CMK (cell line): Measurements from ENCODE around the gene TMIGD3.

Experiments used
- DNase-seq: peaks from one replicate; pipeline ENCODE4 v3.0.0-alpha.2; 2010; ENCODE audit warnings: low read depth

The TMIGD3 gene

DNA sequence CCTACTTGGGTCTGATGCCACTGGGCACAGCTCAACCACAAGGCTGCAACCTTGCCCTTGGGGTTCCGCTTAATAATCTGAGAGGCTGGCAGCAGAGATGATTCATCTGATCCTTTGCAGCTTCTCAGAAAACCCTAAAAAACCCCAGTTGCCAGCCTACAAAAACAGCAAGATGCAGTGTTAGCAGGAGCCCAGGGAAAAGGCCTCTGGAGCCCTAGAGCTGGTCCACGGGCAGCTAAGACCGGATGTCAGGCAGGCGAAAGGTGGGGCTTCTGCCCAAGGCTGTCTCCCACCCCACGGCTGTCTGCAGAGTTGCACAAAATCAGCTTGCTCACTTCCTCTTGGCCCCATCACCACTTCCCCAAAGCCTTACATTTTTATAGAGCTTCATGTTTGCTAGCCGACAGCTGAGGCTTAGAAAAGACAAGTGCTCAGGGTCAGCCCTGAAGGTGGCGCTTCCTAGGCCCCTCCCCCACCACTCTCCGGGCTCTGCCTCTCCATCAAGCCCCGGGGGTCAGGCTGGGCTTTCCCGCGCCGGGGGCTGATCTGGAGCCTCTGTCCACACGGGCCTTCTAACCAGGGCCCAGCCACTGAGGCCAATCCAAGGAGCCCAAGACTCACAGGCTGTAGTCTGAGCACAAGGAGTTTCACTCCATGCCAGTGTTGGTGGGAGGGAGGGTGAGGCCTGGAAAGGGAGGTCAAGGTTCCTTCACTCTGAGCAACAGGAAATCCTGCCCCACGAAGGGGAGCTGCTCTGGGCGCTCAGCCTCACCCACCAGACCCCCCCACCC is 4.2 kb upstream of the TMIGD3 start:
- peak; percentile 93 for DNase-seq

DNA sequence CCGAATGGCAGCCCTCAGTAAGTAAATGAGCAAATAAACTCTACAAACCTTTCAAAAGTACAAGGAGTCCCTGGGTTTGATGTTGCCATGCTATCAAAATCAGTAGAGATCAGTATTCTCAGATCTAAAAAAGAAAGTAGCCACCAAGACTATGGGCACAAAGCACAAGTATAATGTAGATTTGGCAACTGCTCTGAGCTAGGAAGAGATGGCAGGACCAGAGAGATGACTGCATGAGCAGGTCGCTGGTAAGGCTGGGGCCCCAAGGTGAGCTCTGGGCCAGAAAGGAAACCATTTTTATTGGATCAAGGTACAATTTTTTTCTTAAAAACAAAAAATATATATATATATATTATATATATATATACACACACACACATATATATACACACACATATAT is 3.1 kb upstream of the TMIGD3 start:
- no peak for DNase-seq

DNA sequence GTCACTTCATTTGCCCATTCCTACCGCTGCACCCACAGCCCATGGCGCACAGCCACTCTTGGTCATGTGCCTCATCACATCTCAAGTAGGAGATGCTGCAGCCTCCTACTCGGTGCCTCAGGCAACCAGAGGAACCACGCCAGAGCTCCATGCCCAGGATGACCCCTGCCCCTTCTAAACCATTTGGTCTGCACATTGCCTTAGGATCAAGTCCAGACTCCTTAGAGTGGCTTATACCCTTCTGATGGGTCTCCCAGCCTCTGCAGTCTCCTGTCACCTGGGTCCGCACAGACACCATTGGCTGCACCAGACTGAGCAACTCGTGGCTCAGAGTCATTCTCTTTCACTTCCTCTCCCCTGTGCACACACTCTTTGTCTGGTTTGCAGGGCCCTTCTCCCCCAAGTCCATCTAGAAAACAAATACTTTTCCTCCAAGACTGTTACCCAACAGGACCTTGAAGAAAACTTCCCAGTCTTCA is 2.2 kb upstream of the TMIGD3 start:
- DNase-seq: no peak

DNA sequence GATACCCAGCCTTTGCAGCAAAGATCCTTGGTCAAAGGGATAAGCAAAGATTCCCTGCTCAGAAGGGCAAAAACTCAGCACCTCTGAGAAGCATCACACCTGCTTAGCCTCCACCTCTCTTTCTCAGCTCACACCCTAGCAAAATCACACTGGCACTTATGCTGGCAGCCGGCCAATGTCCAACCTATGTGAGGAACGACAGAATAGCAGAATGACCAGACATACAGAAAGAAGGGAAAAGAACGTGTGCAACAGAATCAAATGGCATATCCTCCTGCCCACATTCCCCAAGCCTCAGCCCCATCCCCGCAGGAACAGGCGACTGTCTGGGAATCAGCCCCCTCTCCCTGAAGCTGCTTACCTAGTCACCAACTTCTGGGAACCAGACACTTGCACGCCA is 664 bp upstream of the TMIGD3 start:
- DNase-seq: no peak

DNA sequence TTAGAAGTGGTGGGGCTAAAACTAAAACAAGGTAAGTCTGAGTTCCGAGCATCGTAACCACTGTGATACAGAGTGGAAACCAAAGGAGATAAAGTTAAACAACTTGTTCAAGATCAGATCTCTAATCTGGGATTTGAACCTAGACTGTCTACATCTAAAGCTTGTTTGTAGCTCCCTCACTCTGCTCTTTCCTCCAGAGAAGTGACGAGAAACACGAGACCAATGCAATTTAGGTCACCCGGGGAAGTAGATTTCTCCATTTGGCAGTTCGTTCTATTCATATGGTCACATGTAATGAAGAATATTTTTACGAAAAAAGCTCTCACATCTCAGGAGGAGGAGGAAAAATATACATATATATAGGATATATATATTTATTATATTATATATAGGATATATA is 1.8 kb downstream of the TMIGD3 start:
- no peak for DNase-seq

DNA sequence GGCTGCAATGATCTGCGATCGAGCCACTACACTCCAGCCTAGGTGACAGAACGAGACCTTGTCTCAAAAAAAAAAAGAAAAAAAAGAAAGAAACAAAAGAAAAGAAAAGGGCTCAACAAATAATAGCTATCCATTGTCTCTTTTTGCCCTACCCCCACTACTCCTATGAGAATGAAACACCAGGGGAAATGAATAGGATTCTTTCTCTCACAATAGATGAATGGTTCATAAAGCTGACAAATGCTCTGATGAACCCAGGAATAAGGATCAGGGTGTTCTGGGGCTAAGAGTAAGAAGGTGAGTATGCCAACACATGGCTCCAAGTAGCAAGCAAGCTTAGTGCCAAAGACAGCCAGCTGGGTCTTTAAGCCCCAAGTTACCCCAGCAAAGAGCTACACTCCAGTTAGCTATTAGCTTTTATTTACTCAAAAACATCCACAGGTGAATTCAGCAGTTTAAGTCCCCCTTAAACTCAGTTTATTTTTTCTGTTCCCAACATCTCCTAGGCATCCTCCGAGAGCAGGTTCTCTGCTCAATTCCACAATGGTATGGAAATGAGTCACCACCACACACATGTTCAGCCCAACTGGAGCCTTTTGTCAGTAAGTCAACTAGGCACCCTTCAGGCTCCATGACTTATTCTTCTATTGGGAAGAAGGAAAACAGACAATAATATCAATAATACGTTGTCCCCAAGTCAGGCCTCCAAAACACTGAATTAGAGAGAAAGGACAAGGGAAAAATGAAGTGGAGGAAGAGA is 4.2 kb downstream of the TMIGD3 start:
- no peak for DNase-seq

DNA sequence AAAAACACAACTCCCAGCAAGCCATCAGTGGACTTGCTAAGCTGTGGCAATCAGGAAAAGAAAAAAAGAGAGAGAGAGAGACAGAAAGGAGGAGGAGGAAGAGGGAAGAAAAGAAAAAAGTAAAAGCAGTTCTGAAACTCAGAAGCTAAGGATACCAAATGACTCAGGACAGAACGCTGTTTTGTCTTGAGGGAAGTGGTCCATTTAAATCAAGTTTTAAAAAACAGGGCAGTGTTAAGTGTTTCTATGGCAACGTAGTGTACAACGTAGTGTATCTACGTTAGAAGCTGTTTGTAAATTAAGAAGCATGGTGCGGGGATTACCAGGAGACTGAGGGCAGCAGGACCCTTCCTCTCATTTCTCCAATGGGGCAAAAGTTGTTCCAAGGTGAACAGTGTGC is 5.8 kb downstream of the TMIGD3 start:
- DNase-seq: no peak

DNA sequence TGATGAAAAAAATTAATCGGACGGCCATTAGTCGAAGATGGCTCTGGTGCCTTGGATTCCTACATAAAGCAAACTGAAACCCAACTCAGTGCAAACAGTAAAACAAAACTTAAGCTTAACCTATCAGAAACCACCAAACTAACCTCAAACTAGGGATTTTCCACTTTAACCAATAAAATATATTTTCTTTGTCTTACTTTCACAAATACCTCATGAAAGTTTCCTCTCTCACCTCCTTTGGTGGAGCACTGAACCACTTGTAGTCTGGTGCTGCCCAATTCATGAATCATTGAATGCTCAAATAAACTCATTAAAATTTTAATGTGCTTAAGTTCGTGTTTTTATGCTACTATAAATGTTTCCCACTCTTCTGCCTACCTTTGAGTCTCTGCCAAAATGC is 7.0 kb downstream of the TMIGD3 start:
- no peak for DNase-seq

DNA sequence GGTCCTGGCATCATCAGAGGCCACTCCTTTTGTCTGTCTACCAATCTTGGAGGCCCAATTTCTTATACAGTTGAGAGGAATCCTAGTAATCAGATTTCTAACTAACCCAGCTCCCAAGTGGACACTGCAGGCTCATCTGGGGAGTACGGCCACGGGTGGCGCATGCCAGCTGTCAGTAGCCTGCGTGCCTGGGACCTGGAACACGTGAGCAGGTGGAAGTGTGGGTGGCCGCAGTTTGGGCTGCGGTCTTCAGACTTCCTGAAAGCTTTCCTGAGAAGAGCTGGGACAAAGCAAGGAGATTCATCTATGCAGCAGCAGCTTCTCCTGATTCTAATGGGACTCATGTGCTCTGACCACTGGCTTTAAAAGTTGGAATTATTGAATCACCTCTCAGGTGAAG is 12.4 kb downstream of the TMIGD3 start:
- DNase-seq: no peak

DNA sequence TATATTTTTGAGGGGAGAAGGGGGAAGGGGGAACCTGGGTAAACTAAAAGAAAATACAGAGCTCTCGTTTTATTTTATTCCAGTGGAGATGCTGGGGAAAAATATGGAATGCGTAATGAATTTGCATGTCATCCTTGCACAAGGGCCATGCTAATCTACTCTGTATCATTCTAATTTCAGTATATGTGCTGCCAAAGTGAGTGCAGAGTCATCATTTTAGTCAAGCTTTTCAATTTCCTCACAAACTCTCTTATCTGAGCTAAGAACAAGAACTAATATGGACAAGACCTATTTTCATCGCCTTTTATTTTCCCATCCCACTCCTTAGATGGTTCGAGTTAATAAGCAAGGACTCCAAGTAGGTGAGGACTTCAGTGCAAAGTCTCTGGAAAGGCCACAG is 13.2 kb downstream of the TMIGD3 start:
- no peak for DNase-seq

DNA sequence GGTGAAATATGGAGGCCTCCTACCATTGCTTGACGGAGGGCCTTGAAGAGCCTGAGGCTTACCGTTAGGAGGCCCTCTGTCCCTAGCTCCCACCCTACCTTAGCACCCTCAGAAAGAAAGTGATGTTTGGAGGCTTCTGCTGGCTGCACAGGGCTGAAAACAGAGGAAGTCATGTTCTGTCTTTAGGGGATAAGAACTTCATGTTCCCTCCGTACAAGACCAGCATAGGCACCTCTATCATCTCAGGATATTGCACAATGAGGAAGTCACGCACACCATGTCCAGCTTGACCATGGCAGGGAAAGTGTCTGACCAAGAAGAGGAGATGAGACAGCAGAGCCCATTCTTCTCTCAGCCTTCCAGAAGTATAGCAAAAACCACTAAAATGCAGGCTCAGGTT is 13.8 kb downstream of the TMIGD3 start:
- DNase-seq: no peak

DNA sequence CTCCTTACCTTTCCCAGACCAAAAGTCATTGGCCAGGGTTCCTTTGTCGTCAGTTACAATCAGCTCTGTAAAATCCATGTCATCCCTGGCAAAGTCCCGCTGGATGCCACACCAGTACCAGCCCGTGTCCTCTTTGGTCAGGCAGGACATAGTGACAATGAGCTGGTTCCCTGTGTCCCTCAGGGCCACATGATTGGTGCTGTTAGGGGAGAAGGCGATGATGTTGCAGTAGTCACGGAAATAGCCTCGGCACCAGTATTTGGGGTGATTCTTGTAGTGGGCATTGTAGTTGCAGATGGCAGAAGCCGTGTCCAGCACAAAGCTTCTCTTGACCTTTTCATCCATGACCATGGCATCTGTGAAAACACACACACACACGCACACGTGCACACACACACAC is 14.8 kb downstream of the TMIGD3 start:
- DNase-seq: no peak

DNA sequence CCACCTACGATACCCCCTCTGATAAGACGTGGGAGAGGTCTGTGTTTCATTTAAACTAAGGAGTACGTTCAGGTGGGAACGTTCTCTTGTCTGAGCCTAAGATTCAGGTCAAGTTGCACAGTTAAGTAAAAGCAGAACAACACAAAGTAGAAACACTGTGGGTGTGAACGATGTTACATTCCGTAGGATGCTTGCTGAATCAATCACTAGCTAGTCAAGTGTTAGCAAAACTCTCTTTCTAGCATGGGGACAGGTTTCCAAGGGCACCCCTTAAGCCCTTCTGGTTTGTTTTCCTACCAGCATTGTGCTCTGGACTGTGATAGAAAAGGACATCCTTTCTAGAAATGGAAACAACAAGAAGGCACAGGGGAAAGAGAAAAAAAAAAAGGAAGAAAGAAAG is 16.3 kb downstream of the TMIGD3 start:
- DNase-seq: no peak

DNA sequence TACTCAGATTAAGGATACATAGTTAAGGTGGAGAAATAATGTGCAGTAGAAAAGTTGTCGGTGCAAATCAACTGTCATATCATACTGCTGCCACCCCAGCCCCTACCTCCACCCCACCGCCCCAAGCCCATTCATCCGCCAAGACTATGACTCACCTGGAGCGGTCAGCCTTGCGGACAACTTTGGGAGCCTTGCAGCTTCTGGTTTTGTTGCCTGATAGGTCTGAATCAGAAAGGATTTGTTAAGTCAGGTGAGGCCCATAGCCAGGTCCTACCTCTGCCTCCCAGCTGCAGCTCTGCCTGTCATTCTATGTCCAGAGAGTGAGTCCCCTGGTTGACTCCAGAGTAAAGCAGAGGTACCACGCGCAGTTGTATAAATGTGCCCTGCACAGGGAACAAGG is 17.0 kb downstream of the TMIGD3 start:
- no peak for DNase-seq

DNA sequence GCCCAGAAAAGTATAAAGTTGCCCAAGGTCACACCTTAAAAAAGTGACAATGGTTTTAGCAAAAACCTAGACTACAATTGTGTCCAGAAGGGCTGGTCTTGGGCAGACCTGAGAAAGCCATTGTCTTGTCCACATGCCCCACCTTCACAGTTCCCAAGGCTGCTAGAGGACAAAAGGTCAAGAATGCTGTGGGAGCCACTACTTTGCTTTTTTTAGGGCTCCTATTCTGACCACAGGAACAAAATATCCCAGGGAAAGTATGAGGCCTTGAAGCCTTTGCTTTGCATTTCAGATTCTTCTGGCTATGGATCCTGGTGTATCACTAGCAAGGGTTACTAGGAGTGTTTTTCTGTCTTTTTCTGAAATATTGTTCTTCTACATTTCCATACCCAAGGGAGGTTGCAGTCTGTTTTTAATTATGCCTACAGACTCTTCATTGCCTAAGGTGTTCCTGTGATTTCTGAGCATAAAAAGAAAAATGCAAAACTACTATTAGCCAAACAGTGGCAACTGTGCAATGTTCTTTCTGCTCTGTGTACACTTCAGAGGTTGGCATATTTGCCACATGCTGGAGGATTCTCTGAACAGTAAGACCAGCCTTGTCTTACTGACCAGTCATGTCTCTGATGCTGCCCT is 18.9 kb downstream of the TMIGD3 start:
- no peak for DNase-seq

DNA sequence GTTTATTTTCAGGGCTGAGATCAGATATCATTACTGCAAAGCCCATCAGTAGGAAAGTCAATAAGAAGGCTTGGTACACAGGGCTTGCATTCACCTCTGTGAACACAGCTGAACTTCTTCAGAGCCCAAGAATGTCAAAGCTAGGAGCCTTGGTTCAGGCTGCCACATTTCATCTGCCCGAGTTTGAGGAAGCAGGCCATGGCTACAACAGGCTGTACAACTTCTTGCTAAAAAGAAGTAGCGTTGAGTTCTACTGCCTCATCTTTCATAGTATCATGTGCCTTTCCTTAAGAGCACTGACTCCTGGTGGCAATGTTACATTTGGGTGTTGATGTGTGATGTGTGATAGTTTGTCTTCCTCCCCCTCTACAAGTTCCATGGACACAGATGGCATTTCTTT is 19.6 kb downstream of the TMIGD3 start:
- no peak for DNase-seq

DNA sequence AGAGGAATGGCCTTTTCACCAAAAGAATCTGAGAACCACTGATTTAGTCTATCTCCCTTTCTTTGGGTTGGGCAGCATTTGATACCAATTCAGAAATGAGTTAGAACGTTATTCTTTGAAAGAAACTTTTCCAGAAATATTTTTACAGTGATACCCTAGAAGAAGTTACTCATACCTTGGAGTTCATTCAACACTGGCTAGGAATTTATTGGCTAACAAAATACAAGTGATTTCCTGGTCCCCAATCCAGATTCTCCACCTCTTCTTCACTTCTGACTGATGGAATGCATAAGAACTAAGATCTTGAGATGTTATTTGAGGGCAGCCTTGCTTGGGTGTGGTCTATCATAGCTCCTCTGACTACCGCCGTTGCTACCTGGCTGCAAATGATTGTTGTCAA is 20.3 kb downstream of the TMIGD3 start:
- no peak for DNase-seq

DNA sequence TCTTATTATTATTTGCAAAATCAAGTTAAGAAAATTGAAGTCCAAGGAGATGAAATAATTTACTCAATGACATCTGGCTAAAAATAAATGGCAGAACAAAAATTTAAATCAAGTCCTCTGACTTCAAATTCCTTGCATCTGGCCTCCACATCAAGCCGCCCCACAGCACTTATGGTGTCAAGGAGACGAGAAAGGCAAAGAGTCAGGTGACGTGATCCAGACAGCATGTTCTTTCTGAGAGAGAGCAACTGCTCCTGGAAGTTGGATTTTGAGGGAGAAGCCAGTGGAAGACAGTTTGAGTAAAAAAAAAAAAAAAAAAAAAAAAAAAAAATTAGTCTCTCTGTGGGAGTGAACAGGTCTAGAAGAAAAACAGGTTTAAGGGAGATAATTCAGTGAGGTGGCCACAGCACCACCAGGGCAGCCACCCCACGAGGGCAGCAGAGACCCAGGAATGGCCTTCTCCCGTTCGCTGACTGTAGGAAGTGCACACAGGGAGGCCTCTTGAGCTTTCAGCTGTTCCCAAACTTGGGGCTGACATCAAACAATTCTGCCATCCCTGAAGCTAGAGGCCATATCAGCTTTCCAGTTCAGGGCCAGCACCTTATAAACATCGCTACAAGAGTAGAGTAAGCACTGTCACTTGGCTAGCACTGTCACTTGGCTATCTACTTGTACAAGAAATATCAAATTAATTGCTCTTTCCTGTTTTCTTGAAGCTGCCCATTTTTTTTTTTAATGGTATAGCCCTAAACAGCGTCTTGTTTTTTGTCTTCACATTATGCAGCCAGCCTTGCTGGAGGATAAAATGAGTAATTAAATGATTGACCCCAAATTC is 21.8 kb downstream of the TMIGD3 start:
- no peak for DNase-seq

DNA sequence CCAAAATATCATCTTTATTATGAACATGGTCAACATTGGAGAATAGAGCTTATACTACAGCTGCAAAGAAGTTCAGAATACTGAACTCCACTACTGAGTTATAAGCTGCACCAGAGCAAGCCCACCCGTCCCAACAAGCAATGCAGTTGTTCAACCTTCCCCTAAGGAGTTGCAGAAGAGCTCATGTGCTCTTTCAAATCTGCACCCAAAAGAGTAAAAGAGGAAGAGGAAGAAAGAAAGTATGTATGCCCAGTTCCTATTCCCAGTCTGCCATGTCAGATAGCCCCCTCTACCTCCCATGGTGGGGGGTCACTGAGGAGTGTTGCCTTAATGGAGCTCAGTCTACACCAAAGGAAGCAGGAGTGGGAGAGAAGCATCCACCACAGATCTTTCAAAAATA is 22.8 kb downstream of the TMIGD3 start:
- no peak for DNase-seq

DNA sequence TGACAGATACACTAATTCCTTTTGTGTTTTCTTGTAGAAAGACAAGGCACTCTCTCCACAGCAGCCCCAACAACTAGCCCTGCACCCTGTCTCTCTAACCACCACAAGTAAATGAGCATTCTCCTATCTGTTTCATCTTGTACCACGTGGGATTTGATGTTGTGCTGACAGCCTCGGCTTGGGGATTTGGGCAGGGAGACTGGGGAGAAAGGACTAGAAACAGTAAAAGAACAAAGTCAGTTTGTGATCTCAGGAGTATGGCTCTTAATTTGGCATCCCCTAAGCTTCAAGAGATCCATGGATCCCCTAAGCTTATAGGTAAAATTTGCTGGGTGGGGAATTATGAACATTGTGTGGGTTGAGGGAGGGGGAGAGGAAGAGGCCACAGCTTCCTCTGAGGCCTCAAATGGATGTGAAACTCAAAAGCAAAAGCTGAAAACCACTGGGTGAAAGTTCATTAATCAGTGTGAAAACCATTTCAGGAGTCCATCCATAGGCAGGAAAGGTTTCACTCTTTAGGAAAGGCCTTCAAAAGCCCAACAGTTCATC is 26.6 kb downstream of the TMIGD3 start:
- DNase-seq: no peak

DNA sequence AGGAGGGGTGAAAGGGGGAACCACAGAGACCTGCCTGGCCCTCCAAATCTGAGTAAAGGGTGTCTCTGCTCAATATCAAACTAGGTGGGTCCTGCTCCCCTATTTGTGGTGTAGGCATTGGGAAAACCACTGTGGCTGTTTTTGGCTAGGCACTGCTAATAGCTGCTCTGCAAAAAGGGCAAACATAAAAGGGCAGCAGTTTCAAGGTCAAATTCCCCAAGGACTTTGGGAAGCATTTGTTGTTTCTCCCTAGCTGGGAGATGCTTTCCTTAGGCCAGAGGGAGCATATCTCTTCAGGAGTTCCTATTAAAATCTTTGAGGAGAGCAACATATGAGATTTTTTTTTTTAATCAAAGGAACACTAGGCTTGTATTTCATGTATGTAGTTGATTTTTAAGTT is 27.2 kb downstream of the TMIGD3 start:
- DNase-seq: no peak

DNA sequence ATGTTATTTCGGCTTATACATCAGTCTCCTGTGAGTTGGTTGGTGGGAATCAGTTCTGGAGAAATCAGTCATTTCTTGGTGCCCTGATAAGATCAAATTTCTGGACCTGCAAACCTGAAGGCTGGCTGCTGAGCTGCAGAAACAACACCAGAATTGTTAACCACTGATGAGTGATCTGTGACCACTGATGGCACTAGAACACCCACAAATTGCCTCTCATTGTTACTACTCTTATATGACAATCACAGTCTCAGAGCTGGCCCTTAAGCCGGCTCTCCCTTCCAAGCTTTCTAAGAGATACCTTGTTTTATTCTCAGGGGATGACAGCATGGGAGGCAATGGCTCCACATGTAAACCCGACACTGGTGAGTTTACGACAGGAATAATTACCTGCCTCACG is 27.7 kb downstream of the TMIGD3 start:
- no peak for DNase-seq
